Endodermal cell (in vitro differentiated cells): ENCODE results near the gene INHBB. TPM values are rescaled to one million over a fixed set of nuclear protein-coding genes. Genes with fewer than 3 reads are reported as not detected.

Experiments
- DNase-seq: peaks from one replicate; pipeline ENCODE4 v3.0.0-alpha.2; 2017
- H3K27ac ChIP-seq: 2 replicates; pipeline ENCODE4 v1.5.1; 2013; ENCODE audit warnings: mild to moderate bottlenecking, low read depth, low read length, moderate library complexity
- H3K27me3 ChIP-seq: 2 replicates; pipeline ENCODE4 v1.6.1; 2013; ENCODE audit warnings: mild to moderate bottlenecking, low read length, moderate library complexity; ENCODE audit not compliant: insufficient read depth, control insufficient read depth, poor library complexity, severe bottlenecking
- H3K36me3 ChIP-seq: 2 replicates; pipeline ENCODE4 v1.7.0; 2013; ENCODE audit warnings: mild to moderate bottlenecking, low read length, moderate library complexity; ENCODE audit not compliant: control insufficient read depth, insufficient read depth
- H3K4me1 ChIP-seq: one replicate; pipeline ENCODE4 v1.7.0; 2013; ENCODE audit warnings: low read length; ENCODE audit not compliant: control insufficient read depth, insufficient read depth
- H3K4me3 ChIP-seq: 2 replicates; pipeline ENCODE4 v1.5.1; 2013; ENCODE audit warnings: mild to moderate bottlenecking, low read length, moderate library complexity
- H3K9ac ChIP-seq: 2 replicates; pipeline ENCODE4 v1.6.1; 2013; ENCODE audit warnings: mild to moderate bottlenecking, low read length, moderate library complexity; ENCODE audit not compliant: poor library complexity, severe bottlenecking; ENCODE audit errors: extremely low read depth
- H3K9me3 ChIP-seq: 2 replicates; pipeline ENCODE4 v1.6.1; 2013; ENCODE audit warnings: mild to moderate bottlenecking, low read length, moderate library complexity; ENCODE audit not compliant: control insufficient read depth
- H3K27ac Mint-ChIP-seq: 2 replicates; pipeline ENCODE4 v1.8.0; 2020; ENCODE audit warnings: mixed read lengths
- H3K27me3 Mint-ChIP-seq: 2 replicates; pipeline ENCODE4 v1.8.0; 2021; ENCODE audit warnings: mild to moderate bottlenecking, mixed read lengths; ENCODE audit not compliant: insufficient read depth
- H3K36me3 Mint-ChIP-seq: 2 replicates; pipeline ENCODE4 v1.8.0; 2020; ENCODE audit warnings: low read depth, mixed read lengths
- H3K4me1 Mint-ChIP-seq: 2 replicates; pipeline ENCODE4 v1.8.0; 2020; ENCODE audit warnings: mixed read lengths
- H3K4me3 Mint-ChIP-seq: 2 replicates; pipeline ENCODE4 v1.8.0; 2020; ENCODE audit warnings: mild to moderate bottlenecking, moderate library complexity, mixed read lengths
- H3K9me3 Mint-ChIP-seq: 2 replicates; pipeline ENCODE4 v1.8.0; 2020; ENCODE audit warnings: mild to moderate bottlenecking, mixed read lengths
- CTCF ChIP-seq: fragments of 200-600 bp; sonication (generic); conservative IDR thresholded peaks from 2 replicates; pipeline ENCODE4 v1.5.0; 2021; ENCODE audit warnings: antibody characterized with exemption, mild to moderate bottlenecking
- WGBS, 2 experiments: methylation state at CpG; one replicate each; pipeline versions ENCODE4 v1.1.5 to v1.1.7; 2013; ENCODE audit warnings: missing lambda C conversion rate in 2 of 2, mixed read lengths in 1 of 2; ENCODE audit not compliant: insufficient coverage in 1 of 2, insufficient read length in 1 of 2; 5-methylcytosine and 5-hydroxymethylcytosine counted together
- total RNA-seq, 2 donors: library from RNA; stranded (reverse); fragmentation: NEBNext Ultra II Directional in 1 of 2; extraction: Animal tissue kit (Norgen Biotek cat#: 25700) in 1 of 2; gene quantifications; 2 replicates in 1 of 2; 3 replicates in 1 of 2; pipeline ENCODE4 v1.2.1, GENCODE V29; 2021

The INHBB gene
- total RNA-seq, 2 donors from 2014 or later = not detected

GRCh38 chr2:120358734-120359465, 13.0 kb downstream of the INHBB start:
- peaks cover 1% of the 10 kb centered on the region for H3K4me1 Mint-ChIP-seq
- no peaks in the 10 kb centered on the region for H3K4me1 ChIP-seq
- H3K36me3 Mint-ChIP-seq = no peaks in the 10 kb centered on the region
- no peak overlapping the region for H3K9ac ChIP-seq
- H3K9me3 Mint-ChIP-seq = no peaks in the 10 kb centered on the region
- no peak overlapping the region for H3K27ac ChIP-seq
- no peaks in the 10 kb centered on the region for H3K36me3 ChIP-seq
- WGBS, 2 experiments = 91 to 94% methylated on average over 27 to 28 of the region's 28 CpGs
- H3K27ac Mint-ChIP-seq = no peak overlapping the region
- no peaks in the 10 kb centered on the region for H3K9me3 ChIP-seq
- H3K4me3 ChIP-seq = no peak overlapping the region
- no peak overlapping the region for H3K4me3 Mint-ChIP-seq
- no peak for TF ChIP-seq CTCF
- peaks cover 32% of the 10 kb centered on the region for H3K27me3 Mint-ChIP-seq
- DNase-seq = no peak
- H3K27me3 ChIP-seq = no peaks in the 10 kb centered on the region

GRCh38 chr2:120360307-120360855, 14.4 kb downstream of the INHBB start:
- no peaks in the 10 kb centered on the region for H3K9me3 ChIP-seq
- Mint-ChIP-seq H3K36me3 (no peaks in the 10 kb centered on the region), H3K4me1 (peaks cover 1% of the 10 kb centered on the region), H3K4me3 (no peak overlapping the region), H3K9me3 (no peaks in the 10 kb centered on the region), H3K27me3 (peaks cover 24% of the 10 kb centered on the region), H3K27ac (no peak overlapping the region)
- 92 to 94% methylated on average over 2 to 5 of the region's 5 CpGs for WGBS, 2 experiments
- no peak for TF ChIP-seq CTCF
- no peak overlapping the region for H3K27ac ChIP-seq
- no peak overlapping the region for H3K9ac ChIP-seq
- H3K4me1 ChIP-seq = no peaks in the 10 kb centered on the region
- no peaks in the 10 kb centered on the region for H3K27me3 ChIP-seq
- no peaks in the 10 kb centered on the region for H3K36me3 ChIP-seq
- H3K4me3 ChIP-seq = no peak overlapping the region
- DNase-seq = no peak

- Histone ChIP-seq H3K27ac (no peak overlapping the region), H3K4me3 (no peak overlapping the region), H3K9ac (no peak overlapping the region), H3K36me3 (no peaks in the 10 kb centered on the region), H3K9me3 (no peaks in the 10 kb centered on the region), H3K4me1 (no peaks in the 10 kb centered on the region), H3K27me3 (no peaks in the 10 kb centered on the region)
- WGBS, 2 experiments = 94 to 95% methylated on average over 4 to 11 of the region's 11 CpGs
- no peak for TF ChIP-seq CTCF
- Mint-ChIP-seq H3K4me1 (no peaks in the 10 kb centered on the region), H3K9me3 (no peaks in the 10 kb centered on the region), H3K27ac (no peak overlapping the region), H3K4me3 (no peak overlapping the region), H3K36me3 (no peaks in the 10 kb centered on the region), H3K27me3 (peaks cover 17% of the 10 kb centered on the region)
- DNase-seq = no peak
Observed at GRCh38 chr2:120362926-120363325, 17.0 kb downstream of the INHBB start.
